GM12872 (cell line): ENCODE results near the gene HOXB13.

ENCODE experiments used
- TF ChIP-seq, protein P1 (sequence below): IDR thresholded peaks from 3 replicates; pipeline ENCODE4 v1.5.1; 2011; ENCODE audit warnings: low read depth, mild to moderate bottlenecking, low read length, moderate library complexity; ENCODE audit not compliant: insufficient read depth

Gene HOXB13

DNA sequence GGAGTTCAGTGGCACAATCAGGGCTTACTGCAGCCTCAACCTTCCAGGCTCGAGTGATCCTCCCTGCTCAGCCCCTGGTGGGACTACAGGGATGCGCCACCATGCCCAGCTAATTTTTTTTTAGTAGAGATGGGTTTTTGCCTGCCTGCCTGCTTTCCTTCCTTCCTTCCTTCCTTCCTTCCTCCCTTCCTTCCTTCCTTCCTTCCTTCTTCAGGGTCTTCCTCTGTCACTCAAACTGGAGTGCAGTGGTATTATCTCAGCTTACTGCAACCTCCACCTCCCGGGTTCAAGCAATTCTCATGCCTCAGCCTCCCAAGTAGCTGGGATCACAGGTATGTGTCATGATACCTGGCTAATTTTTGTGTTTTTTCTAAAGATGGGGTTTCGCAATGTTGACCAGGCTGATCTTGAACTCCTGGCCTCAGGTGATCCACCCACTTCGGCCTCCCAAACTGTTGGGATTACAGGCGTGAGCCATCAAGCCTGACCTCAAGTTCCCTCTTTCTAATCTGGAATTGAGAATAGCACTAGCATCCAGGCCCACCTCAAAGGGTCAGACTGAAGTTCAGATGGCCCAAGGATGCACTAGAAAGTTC is 51.5 kb downstream of the HOXB13 start:
- TF ChIP-seq, protein P1, sequence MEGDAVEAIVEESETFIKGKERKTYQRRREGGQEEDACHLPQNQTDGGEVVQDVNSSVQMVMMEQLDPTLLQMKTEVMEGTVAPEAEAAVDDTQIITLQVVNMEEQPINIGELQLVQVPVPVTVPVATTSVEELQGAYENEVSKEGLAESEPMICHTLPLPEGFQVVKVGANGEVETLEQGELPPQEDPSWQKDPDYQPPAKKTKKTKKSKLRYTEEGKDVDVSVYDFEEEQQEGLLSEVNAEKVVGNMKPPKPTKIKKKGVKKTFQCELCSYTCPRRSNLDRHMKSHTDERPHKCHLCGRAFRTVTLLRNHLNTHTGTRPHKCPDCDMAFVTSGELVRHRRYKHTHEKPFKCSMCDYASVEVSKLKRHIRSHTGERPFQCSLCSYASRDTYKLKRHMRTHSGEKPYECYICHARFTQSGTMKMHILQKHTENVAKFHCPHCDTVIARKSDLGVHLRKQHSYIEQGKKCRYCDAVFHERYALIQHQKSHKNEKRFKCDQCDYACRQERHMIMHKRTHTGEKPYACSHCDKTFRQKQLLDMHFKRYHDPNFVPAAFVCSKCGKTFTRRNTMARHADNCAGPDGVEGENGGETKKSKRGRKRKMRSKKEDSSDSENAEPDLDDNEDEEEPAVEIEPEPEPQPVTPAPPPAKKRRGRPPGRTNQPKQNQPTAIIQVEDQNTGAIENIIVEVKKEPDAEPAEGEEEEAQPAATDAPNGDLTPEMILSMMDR: no peak
